GM23338 (cell line): Measurements from ENCODE around the gene ADSL.

Source experiments
- CREB1 ChIP-seq: fragments of 250-450 bp; sonication (Bioruptor Pico); IDR thresholded peaks from 2 replicates; pipeline ENCODE4 v1.5.0; 2020; ENCODE audit warnings: low read depth, mild to moderate bottlenecking, moderate library complexity
- EZH2phosphoT487 ChIP-seq: fragments of 200-600 bp; sonication (generic); IDR thresholded peaks from one replicate; pipeline ENCODE4 v1.8.1; 2018; ENCODE audit warnings: antibody characterized with exemption; ENCODE audit not compliant: unreplicated experiment
- TF ChIP-seq, protein P1 (sequence below), 2 experiments: fragments of 200-600 bp in 1 of 2; sonication (generic) in 1 of 2; conservative IDR thresholded peaks; 2 replicates each; pipeline versions ENCODE4 v1.5.1 to v1.6.1; 2016 to 2017; ENCODE audit warnings: antibody characterized with exemption in 2 of 2, low read depth in 2 of 2, mild to moderate bottlenecking in 2 of 2, moderate library complexity in 1 of 2
- TF ChIP-seq, protein P2 (sequence below): IDR thresholded peaks from one replicate; pipeline ENCODE4 v1.6.1; 2018; ENCODE audit warnings: antibody characterized with exemption; ENCODE audit not compliant: unreplicated experiment

DNA sequence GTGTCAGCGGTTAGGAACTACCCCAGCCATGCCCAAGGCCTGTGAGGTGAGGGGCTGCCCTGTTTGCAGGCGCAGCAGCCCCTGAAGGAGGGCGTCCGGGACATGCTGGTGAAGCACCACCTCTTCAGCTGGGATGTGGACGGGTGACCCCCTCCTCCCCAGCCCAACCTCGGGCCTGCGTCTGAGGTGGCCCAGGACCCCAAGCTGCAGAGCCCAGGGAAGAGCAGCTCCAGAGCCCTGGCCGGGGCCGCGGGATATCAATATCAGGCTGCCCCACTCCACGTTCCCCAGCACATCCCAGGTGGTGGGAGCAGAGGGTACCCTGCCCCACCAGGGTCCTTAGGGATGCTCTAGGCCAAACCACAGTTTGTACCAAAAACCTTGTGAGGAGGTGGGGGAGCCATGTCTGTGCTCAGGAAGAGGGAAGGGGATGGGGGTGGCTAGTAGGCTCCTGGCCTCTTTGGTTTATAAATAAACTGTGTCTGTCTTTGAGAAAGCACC is 63.4 kb downstream of the ADSL start:
- TF ChIP-seq, protein P1, sequence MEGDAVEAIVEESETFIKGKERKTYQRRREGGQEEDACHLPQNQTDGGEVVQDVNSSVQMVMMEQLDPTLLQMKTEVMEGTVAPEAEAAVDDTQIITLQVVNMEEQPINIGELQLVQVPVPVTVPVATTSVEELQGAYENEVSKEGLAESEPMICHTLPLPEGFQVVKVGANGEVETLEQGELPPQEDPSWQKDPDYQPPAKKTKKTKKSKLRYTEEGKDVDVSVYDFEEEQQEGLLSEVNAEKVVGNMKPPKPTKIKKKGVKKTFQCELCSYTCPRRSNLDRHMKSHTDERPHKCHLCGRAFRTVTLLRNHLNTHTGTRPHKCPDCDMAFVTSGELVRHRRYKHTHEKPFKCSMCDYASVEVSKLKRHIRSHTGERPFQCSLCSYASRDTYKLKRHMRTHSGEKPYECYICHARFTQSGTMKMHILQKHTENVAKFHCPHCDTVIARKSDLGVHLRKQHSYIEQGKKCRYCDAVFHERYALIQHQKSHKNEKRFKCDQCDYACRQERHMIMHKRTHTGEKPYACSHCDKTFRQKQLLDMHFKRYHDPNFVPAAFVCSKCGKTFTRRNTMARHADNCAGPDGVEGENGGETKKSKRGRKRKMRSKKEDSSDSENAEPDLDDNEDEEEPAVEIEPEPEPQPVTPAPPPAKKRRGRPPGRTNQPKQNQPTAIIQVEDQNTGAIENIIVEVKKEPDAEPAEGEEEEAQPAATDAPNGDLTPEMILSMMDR (conservative IDR thresholded peaks at IDR 0.05; ENCODE audit: low read depth in 2 of 2), result no peak
- no peak for TF ChIP-seq CREB1 (CRISPR knock-in tag)
- TF ChIP-seq, protein P2, sequence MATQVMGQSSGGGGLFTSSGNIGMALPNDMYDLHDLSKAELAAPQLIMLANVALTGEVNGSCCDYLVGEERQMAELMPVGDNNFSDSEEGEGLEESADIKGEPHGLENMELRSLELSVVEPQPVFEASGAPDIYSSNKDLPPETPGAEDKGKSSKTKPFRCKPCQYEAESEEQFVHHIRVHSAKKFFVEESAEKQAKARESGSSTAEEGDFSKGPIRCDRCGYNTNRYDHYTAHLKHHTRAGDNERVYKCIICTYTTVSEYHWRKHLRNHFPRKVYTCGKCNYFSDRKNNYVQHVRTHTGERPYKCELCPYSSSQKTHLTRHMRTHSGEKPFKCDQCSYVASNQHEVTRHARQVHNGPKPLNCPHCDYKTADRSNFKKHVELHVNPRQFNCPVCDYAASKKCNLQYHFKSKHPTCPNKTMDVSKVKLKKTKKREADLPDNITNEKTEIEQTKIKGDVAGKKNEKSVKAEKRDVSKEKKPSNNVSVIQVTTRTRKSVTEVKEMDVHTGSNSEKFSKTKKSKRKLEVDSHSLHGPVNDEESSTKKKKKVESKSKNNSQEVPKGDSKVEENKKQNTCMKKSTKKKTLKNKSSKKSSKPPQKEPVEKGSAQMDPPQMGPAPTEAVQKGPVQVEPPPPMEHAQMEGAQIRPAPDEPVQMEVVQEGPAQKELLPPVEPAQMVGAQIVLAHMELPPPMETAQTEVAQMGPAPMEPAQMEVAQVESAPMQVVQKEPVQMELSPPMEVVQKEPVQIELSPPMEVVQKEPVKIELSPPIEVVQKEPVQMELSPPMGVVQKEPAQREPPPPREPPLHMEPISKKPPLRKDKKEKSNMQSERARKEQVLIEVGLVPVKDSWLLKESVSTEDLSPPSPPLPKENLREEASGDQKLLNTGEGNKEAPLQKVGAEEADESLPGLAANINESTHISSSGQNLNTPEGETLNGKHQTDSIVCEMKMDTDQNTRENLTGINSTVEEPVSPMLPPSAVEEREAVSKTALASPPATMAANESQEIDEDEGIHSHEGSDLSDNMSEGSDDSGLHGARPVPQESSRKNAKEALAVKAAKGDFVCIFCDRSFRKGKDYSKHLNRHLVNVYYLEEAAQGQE, result no peak
- TF ChIP-seq EZH2phosphoT487, result no peak
